Measurements from ENCODE around the gene CLEC4M.

CLEC4M gene

GRCh38 chr19:7733376-7733775 lies 29.7 kb upstream of the CLEC4M start:
- no peak for TF ChIP-seq CTCF (IDR thresholded peaks at IDR 0.05; ENCODE audit: low read length, missing control alignments)
- no peak for DNase-seq (ENCODE audit: low read depth)
- no peak overlapping the region for H3K4me3 ChIP-seq (replicated peaks; ENCODE audit: low read depth, low read length)

- peak; percentile 46 for DNase-seq (ENCODE audit: low read depth)
- no peak for TF ChIP-seq CTCF (IDR thresholded peaks at IDR 0.05; ENCODE audit: low read length, missing control alignments)
- no peak overlapping the region for H3K4me3 ChIP-seq (replicated peaks; ENCODE audit: low read depth, low read length)
Observed at GRCh38 chr19:7734220-7735203, 28.5 kb upstream of the CLEC4M start.

- no peak overlapping the region for H3K4me3 ChIP-seq (replicated peaks; ENCODE audit: low read depth, low read length)
- DNase-seq (ENCODE audit: low read depth) = no peak
- TF ChIP-seq CTCF (IDR thresholded peaks at IDR 0.05; ENCODE audit: low read length, missing control alignments) = no peak
Observed at GRCh38 chr19:7736148-7736547, 26.9 kb upstream of the CLEC4M start.

GRCh38 chr19:7737215-7737614 lies 25.8 kb upstream of the CLEC4M start:
- H3K4me3 ChIP-seq (replicated peaks; ENCODE audit: low read depth, low read length) = no peak overlapping the region
- no peak for DNase-seq (ENCODE audit: low read depth)
- no peak for TF ChIP-seq CTCF (IDR thresholded peaks at IDR 0.05; ENCODE audit: low read length, missing control alignments)

GRCh38 chr19:7738023-7738422 lies 25.0 kb upstream of the CLEC4M start:
- no peak overlapping the region for H3K4me3 ChIP-seq (replicated peaks; ENCODE audit: low read depth, low read length)
- no peak for TF ChIP-seq CTCF (IDR thresholded peaks at IDR 0.05; ENCODE audit: low read length, missing control alignments)
- DNase-seq (ENCODE audit: low read depth) = no peak

- no peak overlapping the region for H3K4me3 ChIP-seq (replicated peaks; ENCODE audit: low read depth, low read length)
- no peak for TF ChIP-seq CTCF (IDR thresholded peaks at IDR 0.05; ENCODE audit: low read length, missing control alignments)
- DNase-seq (ENCODE audit: low read depth) = no peak
Observed at GRCh38 chr19:7739211-7739755, 23.8 kb upstream of the CLEC4M start.

Measured in fibroblast of pulmonary artery (primary cell).